GM12878 (cell line): ENCODE data around the gene ZDHHC7. TPM values are rescaled to one million over a fixed set of nuclear protein-coding genes. Genes with fewer than 3 reads are reported as not detected.

ENCODE experiments used
- CUX1 ChIP-seq: IDR thresholded peaks from 2 replicates; pipeline ENCODE4 v1.6.1; 2012; ENCODE audit warnings: improper control_type of control experiment, low read depth, low read length; ENCODE audit not compliant: insufficient replicate concordance
- DPF2 ChIP-seq: fragments of 450-650 bp; IDR thresholded peaks from 2 replicates; pipeline ENCODE4 v1.6.1; 2017; ENCODE audit warnings: mild to moderate bottlenecking
- E4F1 ChIP-seq: fragments of 450-650 bp; IDR thresholded peaks from 2 replicates; pipeline ENCODE4 v1.6.1; 2018; ENCODE audit warnings: borderline replicate concordance, mild to moderate bottlenecking; ENCODE audit not compliant: partially characterized antibody
- RFX5 ChIP-seq: IDR thresholded peaks from 2 replicates; pipeline ENCODE4 v1.6.1; 2011; ENCODE audit warnings: low read depth, low read length, improper control_type of control experiment
- ZBTB40 ChIP-seq: fragments of 450-650 bp; IDR thresholded peaks from 2 replicates; pipeline ENCODE4 v1.6.1; 2016; ENCODE audit warnings: mild to moderate bottlenecking, moderate library complexity, borderline replicate concordance
- polyA plus RNA-seq, 11 experiments: library from polyadenylated mRNA; depleted of rRNA in 4 of 11; unstranded in 6 of 11; stranded (reverse) in 5 of 11; fragments of >200 nt; fragmentation: Nextera tagmentation in 4 of 11; fragmentation: Illumina TruSeq in 1 of 11; extraction: Ambion mirVana in 4 of 11; extraction: Trizol in 1 of 11; gene quantifications; 1 replicate in 1 of 11; 2 replicates in 10 of 11; pipeline versions ENCODE4 v1.2.1 to v1.2.3, GENCODE V29; 2011 to 2016; ENCODE audit warnings: inconsistent platforms in 2 of 11, missing spikeins in 2 of 11, low read depth in 1 of 11
- total RNA-seq, 4 experiments: library from RNA; depleted of rRNA in 3 of 4; stranded (reverse); fragments of >200 nt in 3 of 4; fragmentation: Illumina TruSeq in 1 of 4; extraction: Trizol in 1 of 4; gene quantifications; 2 replicates each; pipeline versions ENCODE4 v1.2.1 to v1.2.3, GENCODE V29; 2013 to 2021

Gene ZDHHC7
- total and polyA plus RNA-seq, 10 of the 15 experiments (the other 5 are each of a cell fraction or from before 2014, with no cell fraction given): 0.87 to 26.0 (median 20.0) TPM

- TF ChIP-seq ZBTB40 (no peak), DPF2 (no peak), RFX5 (no peak), CUX1 (no peak), E4F1 (no peak)
These were observed 25.1 kb upstream of the ZDHHC7 start (continued) for GRCh38 chr16:85036236-85037049.
